22Rv1 (cell line): ENCODE data around the gene DLEC1.

Experiments
- H3K27ac ChIP-seq: fragments of 450-650 bp; 2 replicates; pipeline ENCODE4 v1.5.1; 2017
- CTCF ChIP-seq: fragments of 450-650 bp; IDR thresholded peaks from 2 replicates; pipeline ENCODE4 v1.5.1; 2017; ENCODE audit warnings: mild to moderate bottlenecking
- ZFX ChIP-seq: fragments of 450-650 bp; IDR thresholded peaks from 2 replicates; pipeline ENCODE4 v1.6.1; 2017; ENCODE audit warnings: antibody characterized with exemption, borderline replicate concordance

Gene DLEC1

GRCh38 chr3:38095669-38096483 is 56.9 kb downstream of the DLEC1 start:
- TF ChIP-seq ZFX (no peak), CTCF (no peak)
- no peak overlapping the region for H3K27ac ChIP-seq

- no peak for TF ChIP-seq ZFX
- no peak for TF ChIP-seq CTCF
- no peak overlapping the region for H3K27ac ChIP-seq
These were observed 58.7 kb downstream of the DLEC1 start for GRCh38 chr3:38097446-38098375.

GRCh38 chr3:38098376-38098723 is 59.3 kb downstream of the DLEC1 start:
- H3K27ac ChIP-seq: no peak overlapping the region
- no peak for TF ChIP-seq CTCF
- no peak for TF ChIP-seq ZFX

GRCh38 chr3:38099518-38099917 is 60.5 kb downstream of the DLEC1 start:
- no peak for TF ChIP-seq CTCF
- no peak for TF ChIP-seq ZFX
- H3K27ac ChIP-seq: no peak overlapping the region

GRCh38 chr3:38100498-38100897 is 61.5 kb downstream of the DLEC1 start:
- TF ChIP-seq ZFX (no peak), CTCF (no peak)
- no peak overlapping the region for H3K27ac ChIP-seq

GRCh38 chr3:38101811-38102443 is 62.9 kb downstream of the DLEC1 start:
- no peak for TF ChIP-seq CTCF
- no peak for TF ChIP-seq ZFX
- no peak overlapping the region for H3K27ac ChIP-seq
